HG03558 (cell line): Measurements from ENCODE around the gene ARAP1.

Experiments
- ATAC-seq: cut with Tn5 transposase; IDR thresholded peaks from one replicate; pipeline ENCODE4 v1.9.1; 2021; ENCODE audit warnings: moderate number of reproducible peaks; ENCODE audit not compliant: unreplicated experiment; ENCODE audit errors: extremely low read depth

The ARAP1 gene

GRCh38 chr11:72764503-72764902, 12.3 kb upstream of the ARAP1 start:
- ATAC-seq: no peak

DNA sequence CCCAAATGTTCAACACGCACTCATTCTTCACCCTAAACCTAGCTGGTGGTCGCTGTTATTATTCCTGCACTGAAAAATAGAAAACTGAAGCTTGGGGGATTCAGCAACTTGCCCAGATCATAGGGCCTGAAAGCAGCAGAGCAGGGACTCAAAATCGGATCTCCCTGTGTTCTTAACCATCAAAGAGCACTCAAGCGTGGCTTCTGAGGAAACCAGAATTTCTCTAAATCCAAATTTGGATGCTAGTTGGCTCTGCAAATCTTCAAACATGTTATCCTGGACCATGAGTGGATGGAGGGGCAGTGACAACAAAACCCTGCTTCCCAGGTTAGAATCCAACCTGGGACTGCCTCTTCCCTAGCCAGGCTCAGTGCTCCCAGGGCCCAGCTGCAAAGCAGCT, 11.6 kb upstream of the ARAP1 start:
- no peak for ATAC-seq

- ATAC-seq: no peak
Measured at GRCh38 chr11:72762641-72763304, 10.6 kb upstream of the ARAP1 start.

- no peak for ATAC-seq
Measured at GRCh38 chr11:72760539-72761405, 8.6 kb upstream of the ARAP1 start.

DNA sequence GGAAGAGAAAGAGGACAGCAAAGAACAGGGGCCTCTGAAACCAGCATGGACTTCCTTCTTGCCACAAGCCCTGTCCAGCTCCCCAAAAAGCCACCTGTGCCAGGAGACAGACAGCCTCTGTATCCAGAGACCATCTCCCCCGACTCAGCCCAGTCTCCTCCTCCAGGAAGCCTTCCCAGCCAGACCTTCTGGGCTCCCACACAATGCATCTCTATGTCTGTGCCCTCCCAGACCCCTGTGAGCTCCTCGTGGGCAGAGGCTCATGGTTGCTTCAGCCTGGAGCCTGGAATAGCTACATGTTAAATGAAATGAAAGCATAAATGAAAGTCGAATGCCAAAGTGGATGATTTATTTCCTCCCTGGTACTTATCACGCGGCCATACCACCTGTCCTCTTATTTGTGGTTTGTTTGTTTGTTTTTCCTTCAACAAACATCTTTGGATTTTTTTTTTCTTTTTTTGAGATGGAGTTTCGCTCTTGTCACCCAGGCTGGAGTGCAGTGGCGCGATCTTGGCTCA, 7.3 kb upstream of the ARAP1 start:
- ATAC-seq: no peak

DNA sequence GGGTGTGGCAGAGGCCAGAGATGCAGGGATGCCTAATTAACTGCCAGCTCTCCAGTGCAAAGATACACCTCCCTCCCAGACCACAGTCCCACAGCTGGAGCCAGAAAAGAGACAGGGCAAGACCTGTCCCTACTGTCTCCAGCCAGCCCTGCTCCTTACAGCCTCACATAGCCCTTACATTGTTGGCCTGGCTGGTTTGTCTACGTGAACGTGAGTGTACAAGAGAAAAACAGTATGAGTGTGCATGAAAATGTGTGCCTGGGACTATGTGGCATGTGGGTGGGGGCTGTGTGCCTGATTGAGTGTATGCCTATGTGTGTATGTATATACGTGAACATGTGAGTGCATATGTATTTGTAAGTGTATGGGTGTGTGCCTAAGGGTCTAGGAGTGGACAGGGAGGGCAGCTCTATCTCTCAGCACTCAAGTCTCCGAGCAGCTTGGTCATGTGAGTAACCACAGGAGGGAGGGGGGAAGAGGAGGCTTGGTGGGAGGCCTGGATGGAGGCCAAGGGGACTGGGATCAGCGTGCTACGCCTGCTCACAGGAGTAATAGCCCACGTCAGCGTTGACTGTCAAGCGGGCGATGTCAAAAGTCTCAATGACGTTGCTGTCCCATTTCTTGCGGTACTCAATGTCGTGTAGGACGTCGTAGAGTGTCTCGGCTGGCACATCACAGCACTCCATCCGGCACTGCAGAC, 6.6 kb upstream of the ARAP1 start:
- ATAC-seq: no peak

DNA sequence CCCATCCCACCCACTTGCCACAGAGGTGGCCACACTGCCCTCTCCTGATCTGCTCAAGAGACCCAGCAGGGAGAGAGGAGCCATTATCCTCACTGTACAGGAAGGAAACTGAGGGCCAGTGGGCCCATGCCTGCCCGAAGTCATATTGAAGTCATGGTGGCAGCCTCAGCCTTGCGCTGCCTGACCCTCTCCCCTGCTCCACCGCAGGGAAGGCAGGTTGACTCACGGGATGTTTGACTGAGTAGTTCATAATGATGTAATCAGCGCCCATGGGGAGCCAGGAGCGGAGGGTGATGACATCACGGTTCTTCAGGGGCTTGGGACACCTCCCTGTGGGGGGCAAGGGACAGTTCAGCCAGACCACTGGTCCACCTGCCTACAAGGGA, 6.1 kb upstream of the ARAP1 start:
- ATAC-seq: no peak

- ATAC-seq: no peak
Measured at GRCh38 chr11:72755713-72756285, 3.6 kb upstream of the ARAP1 start.

- no peak for ATAC-seq
Measured at GRCh38 chr11:72754544-72755155, 2.4 kb upstream of the ARAP1 start.

GRCh38 chr11:72754149-72754543, 1.9 kb upstream of the ARAP1 start:
- ATAC-seq: no peak

- no peak for ATAC-seq
Measured at GRCh38 chr11:72753341-72754148, 1.3 kb upstream of the ARAP1 start.

DNA sequence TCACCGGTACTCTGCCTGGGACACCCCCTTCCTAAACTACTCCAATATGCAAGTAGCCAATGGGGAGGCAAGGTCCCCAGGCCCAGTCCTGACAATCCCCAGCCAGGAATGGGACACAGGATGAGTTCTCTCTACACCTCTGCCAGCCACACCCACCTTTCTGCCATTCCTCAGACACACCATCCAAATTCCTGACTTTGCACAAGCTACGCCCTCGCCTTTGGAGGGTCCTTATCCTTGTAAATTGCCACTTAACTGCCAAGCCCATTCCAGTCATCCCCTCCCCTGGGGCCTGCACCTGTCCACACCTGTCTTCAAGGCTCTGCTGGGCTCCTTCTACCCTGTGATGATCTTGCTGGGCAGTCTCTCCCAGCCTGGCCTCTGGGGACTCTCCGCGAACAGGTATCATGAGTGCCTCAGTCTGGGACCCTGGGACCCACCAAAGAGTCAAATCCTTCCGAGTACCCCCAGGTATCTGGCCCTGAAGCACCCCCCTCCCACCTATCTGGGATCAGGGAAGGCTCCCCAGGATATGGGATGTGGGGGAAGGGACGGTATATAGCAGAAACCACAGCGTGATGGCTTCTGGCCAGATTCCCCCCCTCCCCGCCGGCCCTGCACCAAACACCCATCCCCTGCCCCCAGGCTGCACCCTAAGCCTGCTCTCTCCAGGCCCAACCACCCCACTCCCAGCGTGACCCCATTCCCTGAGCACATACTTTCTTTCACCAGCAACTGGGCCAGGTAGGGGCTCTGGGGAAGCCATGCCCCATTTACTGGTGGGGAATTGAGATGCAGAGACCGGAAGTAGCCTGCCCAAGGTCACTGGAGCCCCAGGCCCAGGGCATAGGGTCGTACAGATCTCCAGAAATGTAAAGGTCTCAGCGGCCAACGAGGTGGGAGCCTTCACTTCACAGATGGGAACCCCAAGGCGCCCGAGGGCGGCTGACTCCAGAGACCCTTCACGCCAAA, 806 bp downstream of the ARAP1 start:
- no peak for ATAC-seq

- ATAC-seq: no peak
Measured at GRCh38 chr11:72750556-72751115, 1.6 kb downstream of the ARAP1 start.

DNA sequence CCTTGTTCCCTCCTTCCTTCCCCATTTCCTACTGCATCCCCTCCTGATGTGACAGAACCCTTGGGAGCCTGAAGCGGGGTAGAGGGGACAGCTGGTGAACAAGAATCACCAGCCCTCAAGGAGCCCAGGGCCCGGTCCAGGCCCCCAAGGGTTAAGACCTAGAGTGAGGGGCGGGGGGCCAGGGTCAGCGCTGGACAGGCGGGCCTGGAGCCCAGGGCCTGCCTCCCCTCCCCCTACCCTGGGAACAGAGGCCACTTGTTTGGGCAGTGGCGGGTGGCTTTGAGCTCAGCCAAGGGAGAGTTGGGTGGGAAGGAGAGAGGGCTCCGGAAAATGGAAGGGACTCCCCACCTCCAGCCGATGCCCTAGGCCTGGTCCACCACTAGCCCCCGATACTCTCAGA, 2.1 kb downstream of the ARAP1 start:
- no peak for ATAC-seq

GRCh38 chr11:72747289-72747855, 4.8 kb downstream of the ARAP1 start:
- no peak for ATAC-seq

DNA sequence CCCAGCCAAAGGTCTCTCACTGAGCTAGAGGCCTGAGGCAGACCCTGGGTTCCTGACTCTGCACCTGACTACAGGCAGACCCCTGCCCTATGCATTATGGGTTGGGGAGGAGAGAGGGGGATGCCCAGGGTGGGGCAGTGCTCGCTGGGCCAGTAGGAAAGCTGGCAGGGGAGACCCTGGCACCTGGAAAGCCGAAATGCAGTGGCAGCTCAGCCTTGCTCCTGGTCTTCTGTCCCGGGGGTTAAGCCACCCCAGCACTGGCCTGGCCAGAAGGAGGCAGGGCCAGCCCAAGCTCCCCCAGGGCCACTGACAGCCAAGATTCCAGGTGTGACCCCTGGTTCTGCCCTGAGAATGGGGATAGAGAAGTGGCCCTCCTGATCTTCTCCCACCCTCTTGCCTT, 5.4 kb downstream of the ARAP1 start:
- ATAC-seq: no peak

DNA sequence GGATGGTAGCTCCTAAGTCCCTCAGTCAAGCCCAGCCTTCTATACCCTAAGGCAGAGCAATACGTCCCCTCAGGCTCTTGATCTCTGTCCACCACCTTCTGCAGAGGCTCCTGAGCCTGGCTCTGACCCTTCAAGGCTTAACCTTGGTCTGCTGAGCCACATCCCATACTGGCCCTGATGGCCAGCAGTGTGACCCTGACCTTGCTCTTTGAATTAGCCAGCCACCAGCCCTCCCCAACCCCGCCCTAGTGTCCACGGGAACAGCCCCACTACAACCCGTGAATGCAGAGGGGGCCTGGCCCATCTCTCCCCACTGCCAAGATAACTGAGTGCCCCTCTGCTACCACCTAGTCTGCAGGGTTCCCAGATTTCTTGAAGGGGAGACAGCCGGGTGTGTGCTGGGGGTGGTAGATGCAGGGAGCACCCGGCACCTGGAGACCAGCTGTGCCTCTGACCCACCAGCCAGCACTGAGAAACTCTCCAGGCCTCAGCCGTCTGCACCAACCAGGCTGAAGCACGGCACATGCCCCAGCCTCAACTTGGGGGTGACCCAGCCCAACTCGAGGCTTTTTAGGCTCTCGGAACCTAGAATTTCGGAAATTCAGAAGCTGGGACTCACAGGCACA, 6.2 kb downstream of the ARAP1 start:
- ATAC-seq: no peak
